GM21367 (cell line): ENCODE results near the gene SEL1L2.

Experiments used
- ATAC-seq: cut with Tn5 transposase; IDR thresholded peaks from one replicate; pipeline ENCODE4 v1.9.1; 2021; ENCODE audit not compliant: unreplicated experiment

Gene SEL1L2

DNA sequence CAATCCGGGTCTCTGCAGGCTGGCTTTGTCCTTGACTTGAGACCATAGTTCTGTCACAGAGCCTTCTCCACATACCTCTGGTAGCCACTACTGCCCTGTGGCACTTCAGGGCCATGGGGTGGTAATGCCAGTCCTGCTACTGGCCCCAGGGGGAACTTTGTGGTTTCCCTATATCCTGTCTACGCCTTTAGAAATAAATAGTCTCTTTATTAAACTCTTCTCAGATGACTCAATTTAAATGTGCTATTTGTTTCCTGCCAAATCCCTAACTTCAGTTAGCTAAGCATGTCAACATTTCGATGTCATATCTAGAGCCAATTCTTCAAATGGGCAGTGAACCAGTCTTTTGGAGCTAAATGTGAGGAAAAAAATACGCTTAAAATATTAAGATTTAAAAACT lies 60.1 kb downstream of the SEL1L2 start:
- ATAC-seq, result no peak

DNA sequence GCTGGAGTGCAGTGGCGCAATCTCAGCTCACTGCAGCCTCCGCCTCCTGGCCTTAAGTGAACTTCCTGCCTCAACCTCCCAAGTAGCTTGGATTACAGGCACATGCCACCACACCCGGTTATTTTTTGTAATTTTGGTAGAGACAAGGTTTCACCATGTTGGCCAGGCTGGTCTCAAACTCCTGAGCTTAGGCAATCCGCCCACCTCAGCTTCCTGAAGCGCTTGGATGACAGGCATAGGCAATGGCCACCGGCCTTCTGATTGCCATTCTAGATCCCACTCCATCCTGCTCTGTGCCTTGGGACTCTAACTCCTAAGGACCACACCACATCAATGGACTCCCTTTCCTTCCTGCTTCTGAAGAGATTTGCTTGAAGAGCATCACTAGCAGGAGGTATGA lies 60.6 kb downstream of the SEL1L2 start:
- no peak for ATAC-seq

GRCh38 chr20:13928901-13929300 lies 61.5 kb downstream of the SEL1L2 start:
- ATAC-seq, result no peak

DNA sequence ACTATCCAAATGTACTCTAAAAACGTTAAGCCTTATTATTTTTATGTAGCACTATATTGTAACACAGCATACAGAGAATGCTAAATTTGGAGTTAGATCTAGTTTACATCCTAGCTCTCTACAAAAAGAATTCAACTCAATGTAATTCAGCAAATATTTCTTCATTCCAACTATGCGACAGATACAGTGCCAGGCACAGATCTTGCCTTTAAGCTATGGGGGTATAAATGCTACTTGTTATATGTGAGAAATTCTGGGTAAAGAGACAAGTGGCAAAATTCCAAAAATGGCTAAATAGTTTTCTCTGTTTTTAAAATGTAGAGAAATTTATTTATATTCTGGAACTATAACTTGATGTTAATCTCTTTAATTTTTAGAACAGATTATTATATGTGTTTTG lies 63.2 kb downstream of the SEL1L2 start:
- ATAC-seq, result no peak

DNA sequence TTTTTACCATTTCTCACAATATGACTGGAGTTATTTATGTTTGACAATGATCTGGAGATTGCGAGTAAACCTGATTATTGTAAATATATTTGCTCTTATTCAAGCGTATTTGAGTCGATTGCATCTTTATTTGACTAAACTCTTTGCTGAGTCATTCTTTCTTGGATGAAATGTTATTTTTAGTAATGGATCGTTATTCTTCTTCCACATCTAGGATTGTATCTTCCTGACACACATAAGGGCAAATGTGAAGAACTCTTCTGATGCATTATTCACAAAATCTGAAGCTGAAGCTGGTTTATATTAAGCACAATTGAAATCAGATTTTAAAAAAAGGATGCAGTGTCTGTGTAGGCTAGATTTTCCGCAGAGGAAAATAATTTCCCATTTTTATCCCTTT lies 68.2 kb downstream of the SEL1L2 start:
- no peak for ATAC-seq

DNA sequence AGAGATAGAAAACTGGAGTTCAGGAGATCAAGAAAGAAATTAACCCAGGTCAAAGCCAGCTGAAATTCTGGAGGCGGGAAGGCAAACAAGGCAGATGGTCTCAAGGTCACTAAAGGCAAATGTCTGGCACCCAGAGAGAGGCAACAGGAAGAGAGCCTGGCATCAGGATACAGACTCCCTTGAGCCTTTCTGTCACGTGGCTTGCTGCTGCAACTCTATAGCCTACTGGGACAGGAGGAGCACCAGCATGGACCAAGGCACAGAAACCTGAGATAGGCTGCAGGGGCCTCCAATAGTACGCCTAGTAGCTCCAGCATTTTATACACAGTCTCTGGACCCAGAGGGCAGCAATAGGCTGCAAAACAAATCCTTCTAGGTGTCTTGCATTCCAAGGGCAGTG lies 75.1 kb downstream of the SEL1L2 start:
- ATAC-seq, result no peak

GRCh38 chr20:13913572-13913971 lies 76.8 kb downstream of the SEL1L2 start:
- ATAC-seq, result no peak

DNA sequence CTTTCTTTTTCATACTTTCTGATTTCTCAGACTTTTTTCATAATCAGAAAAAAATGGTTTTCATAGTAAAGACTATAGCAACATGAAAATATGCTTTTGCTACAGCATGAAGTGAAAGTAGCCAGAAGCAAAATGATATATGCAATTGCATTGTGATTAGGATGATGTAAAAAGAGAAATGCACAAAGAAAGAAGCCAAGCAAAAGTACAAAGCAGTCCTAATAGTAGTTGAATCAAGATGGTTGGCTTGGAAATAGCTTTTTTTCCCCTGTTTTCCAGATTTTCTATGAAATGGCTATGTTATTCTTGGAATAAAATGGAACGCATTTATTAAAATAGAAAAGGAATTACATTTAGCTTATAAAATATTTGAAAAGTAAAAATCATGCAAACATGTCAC lies 77.3 kb downstream of the SEL1L2 start:
- no peak for ATAC-seq

DNA sequence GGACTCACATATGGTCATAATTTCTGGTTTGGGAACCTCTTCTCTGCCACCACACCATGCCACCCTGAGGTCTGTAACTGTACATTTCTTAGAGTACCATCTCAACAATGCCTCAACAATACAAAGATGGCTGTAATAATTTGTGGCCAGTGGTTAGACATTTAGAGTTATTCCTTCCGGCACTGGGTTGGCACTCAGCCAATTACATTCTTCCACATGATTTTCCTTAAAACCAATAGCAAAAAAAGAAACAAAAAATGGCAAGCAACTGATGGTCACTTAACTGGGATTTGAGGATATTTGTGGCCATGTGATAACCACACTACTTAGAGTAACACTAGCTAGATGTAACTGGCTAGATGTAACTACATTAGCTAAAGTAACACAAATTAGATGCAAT lies 79.9 kb downstream of the SEL1L2 start:
- ATAC-seq, result no peak

- ATAC-seq, result no peak
Observed at GRCh38 chr20:13909067-13909466, 81.3 kb downstream of the SEL1L2 start.

GRCh38 chr20:13904766-13905165 lies 85.6 kb downstream of the SEL1L2 start:
- no peak for ATAC-seq

GRCh38 chr20:13900496-13900895 lies 89.9 kb downstream of the SEL1L2 start:
- ATAC-seq, result no peak

DNA sequence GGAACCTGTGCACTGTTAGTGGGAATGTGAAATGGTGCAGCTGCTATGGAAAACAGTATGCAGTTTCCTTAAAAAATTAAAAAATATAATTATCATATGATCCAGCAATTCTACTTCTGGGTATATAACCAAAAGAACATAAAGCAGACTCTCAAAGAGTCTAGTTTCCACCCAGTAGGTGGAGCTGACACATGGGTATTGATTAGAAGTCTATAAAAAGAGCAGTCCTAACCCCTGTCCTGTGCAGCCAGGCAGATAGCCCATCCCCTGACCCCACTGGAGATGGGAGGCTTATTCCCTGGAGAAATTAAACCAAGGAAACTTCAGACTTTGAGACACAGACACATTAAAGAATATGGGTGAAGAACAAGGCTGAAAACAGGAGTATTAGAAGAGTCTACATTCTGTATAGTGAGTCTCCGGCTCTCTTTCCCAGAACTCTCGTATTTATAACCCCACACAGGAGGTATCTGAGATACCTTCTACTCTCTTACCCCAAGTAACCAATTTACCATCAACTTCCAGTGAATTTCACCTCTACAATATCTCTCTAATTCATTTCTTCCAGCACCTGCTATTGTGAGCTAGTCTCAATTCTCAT lies 92.3 kb downstream of the SEL1L2 start:
- ATAC-seq, result no peak

DNA sequence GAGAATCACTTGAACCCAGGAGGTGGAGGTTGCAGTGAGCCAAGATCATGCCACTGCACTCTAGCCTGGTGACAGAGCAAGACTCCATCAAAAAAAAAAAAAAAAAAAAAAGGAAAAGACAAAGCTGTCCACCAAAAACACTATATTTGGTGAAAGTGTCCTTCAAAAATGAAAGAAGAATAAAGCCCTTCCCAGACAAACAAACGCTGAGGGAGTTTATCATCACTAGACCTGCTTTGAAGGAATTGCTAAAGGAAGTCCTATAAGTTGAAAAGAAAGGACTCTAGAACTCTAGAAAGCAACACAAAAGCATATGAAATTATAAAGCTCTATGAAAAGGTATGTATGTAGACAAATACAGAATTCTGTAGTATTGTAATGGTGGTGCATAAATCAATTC lies 98.8 kb downstream of the SEL1L2 start:
- no peak for ATAC-seq

- ATAC-seq, result no peak
Observed at GRCh38 chr20:13884803-13885202, 105.6 kb downstream of the SEL1L2 start.

- no peak for ATAC-seq
Observed at GRCh38 chr20:13883425-13883824, 107.0 kb downstream of the SEL1L2 start.

- ATAC-seq, result no peak
Observed at GRCh38 chr20:13878566-13878965, 111.8 kb downstream of the SEL1L2 start.

DNA sequence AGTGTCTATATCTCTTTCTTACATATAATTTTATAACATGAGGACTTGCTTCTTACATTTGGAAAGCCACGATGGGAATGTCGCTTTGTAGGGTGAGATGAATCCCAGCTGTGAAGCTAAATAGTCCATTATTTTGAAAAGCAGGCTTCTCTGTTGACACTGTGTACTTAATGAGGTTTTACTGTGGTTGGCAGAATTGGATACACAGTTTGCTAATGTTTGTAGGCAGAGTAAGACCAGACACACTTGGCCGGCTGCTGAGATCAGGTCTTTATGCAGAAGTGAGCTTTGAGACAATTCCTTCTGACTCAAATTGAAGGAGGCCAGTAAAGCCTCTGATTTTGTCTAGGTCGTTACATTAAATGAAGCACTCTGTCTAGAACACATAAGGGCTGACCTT lies 112.6 kb downstream of the SEL1L2 start:
- ATAC-seq, result no peak

- ATAC-seq, result no peak
Observed at GRCh38 chr20:13875265-13875811, 115.1 kb downstream of the SEL1L2 start.

DNA sequence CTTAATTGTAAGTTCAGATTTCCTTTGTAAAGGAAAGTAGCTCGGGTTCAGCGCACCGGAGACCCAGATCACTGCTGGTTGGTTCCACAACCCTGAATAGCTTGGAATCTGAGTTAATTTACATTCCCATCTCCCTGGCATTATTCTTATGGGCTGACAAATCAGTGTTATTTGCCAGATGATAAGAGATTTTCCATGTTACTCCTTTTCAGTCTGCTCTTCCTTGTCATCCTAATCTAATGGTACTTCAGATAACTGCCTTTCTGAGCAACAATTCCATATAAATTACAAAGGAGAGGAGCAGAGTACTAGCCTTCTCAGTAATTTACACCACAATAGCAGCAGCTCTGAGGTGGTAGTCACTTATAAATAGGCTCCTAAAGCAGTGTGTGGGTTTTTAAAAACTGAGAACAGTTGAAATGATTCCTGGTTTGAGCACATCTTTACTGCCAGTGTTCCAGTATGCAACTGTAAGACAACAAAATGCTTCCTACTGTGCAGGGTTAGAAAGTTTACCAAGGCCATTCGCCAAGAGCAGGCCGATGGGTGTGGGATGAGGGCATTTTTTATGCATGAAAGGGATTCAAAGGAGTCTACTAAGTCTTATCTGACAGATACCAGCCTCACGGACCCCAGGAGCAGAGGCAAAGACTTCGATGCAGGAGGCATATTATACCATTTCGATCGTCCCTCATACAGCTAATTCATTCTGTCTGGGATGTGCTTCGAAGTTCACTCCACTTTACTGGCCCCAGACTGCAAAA lies 115.8 kb downstream of the SEL1L2 start:
- ATAC-seq, result no peak

GRCh38 chr20:13873831-13874230 lies 116.6 kb downstream of the SEL1L2 start:
- ATAC-seq, result no peak

- ATAC-seq, result no peak
Observed at GRCh38 chr20:13870170-13870748, 120.2 kb downstream of the SEL1L2 start.
